Spleen (tissue), 7 donors: ENCODE results near the gene SLC46A3.

Experiments
- CTCF ChIP-seq, 11 experiments: fragments of 200-600 bp in 7 of 11; fragments of 450-650 bp in 4 of 11; sonication (generic) in 4 of 11; IDR thresholded peaks in 8 of 11; conservative IDR thresholded peaks in 3 of 11; 1 replicate in 7 of 11; 2 replicates in 4 of 11; pipeline versions ENCODE4 v1.4.0 to v1.8.0; 2016 to 2021; ENCODE audit warnings: antibody characterized with exemption in 11 of 11, inconsistent platforms in 4 of 11, mild to moderate bottlenecking in 1 of 11
- POLR2A ChIP-seq, 3 donors: fragments of 450-650 bp; IDR thresholded peaks; one replicate each; pipeline ENCODE4 v1.5.1; 2017; ENCODE audit warnings: antibody characterized with exemption in 3 of 3, mild to moderate bottlenecking in 1 of 3
- POLR2AphosphoS5 ChIP-seq, 3 donors: sonication (generic); formaldehyde crosslinking; IDR thresholded peaks; one replicate each; pipeline ENCODE4 v1.5.1; 2017; ENCODE audit warnings: antibody characterized with exemption in 3 of 3
- donor health status: DM: no; HTN: no; CAD: no; lungs with moderate emphysema.
- donor health status: DM: no; HTN: no; CAD: no.
- donor health status: DM: no; HTN: no; CAD: no.

DNA sequence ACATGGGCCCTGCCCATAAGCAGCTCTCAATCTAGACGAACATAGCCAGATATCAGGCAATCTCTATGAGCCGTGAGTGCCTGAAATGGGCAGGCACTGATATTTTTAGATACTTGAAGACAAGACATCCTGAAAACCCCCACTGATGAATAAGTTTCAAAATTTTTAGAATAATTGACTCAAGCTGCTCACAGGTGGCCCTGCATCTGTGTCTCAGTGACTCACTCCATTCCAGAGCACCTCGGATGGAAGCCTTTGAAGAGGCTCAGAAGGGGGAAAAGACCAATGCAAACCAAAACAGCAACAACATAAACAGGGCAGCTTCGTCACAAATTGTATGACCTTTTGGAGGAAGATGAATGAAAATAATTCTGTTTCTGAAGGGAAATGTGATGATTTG, 42.8 kb upstream of the SLC46A3 start:
- no peak for TF ChIP-seq POLR2A (IDR thresholded peaks at IDR 0.05)
- TF ChIP-seq CTCF (IDR thresholded peaks at IDR 0.05 in 8 of 11, conservative IDR thresholded peaks at IDR 0.05 in 3 of 11) = no peak
- no peak for TF ChIP-seq POLR2AphosphoS5 (IDR thresholded peaks at IDR 0.05)
